Trophoblast cell (in vitro differentiated cells and primary cell): ENCODE results near the gene CLEC14A.

Experiments
- DNase-seq, 2 donors: peaks; one replicate each; pipeline ENCODE4 v3.0.0-alpha.2; 2016
- H2AFZ ChIP-seq: 2 replicates; pipeline ENCODE4 v1.6.1; 2013; ENCODE audit warnings: low read length, moderate library complexity, mild to moderate bottlenecking; ENCODE audit not compliant: insufficient read depth, poor library complexity
- H2AK5ac ChIP-seq: 2 replicates; pipeline ENCODE4 v1.6.1; 2013; ENCODE audit warnings: mild to moderate bottlenecking, low read length
- H2BK120ac ChIP-seq: 2 replicates; pipeline ENCODE4 v1.6.1; 2013; ENCODE audit warnings: low read length, mild to moderate bottlenecking, moderate library complexity; ENCODE audit not compliant: insufficient read depth, poor library complexity
- H2BK12ac ChIP-seq: 2 replicates; pipeline ENCODE4 v1.6.1; 2013; ENCODE audit warnings: mild to moderate bottlenecking, low read length, moderate library complexity
- H2BK5ac ChIP-seq: 2 replicates; pipeline ENCODE4 v1.6.1; 2013; ENCODE audit warnings: low read length, low read depth, moderate library complexity, mild to moderate bottlenecking; ENCODE audit not compliant: poor library complexity
- H3K14ac ChIP-seq: 2 replicates; pipeline ENCODE4 v1.6.1; 2013; ENCODE audit warnings: mild to moderate bottlenecking, low read length
- H3K18ac ChIP-seq: 2 replicates; pipeline ENCODE4 v1.6.1; 2013; ENCODE audit warnings: mild to moderate bottlenecking, low read length
- H3K23ac ChIP-seq: 2 replicates; pipeline ENCODE4 v1.6.1; 2013; ENCODE audit warnings: low read length
- H3K27ac ChIP-seq: 2 replicates; pipeline ENCODE4 v1.5.1; 2013; ENCODE audit warnings: low read depth, mild to moderate bottlenecking, inconsistent platforms, low read length, moderate library complexity
- H3K27me3 ChIP-seq: 2 replicates; pipeline ENCODE4 v1.6.1; 2013; ENCODE audit warnings: inconsistent platforms, mild to moderate bottlenecking, low read length, moderate library complexity; ENCODE audit not compliant: insufficient read depth
- H3K36me3 ChIP-seq, 2 experiments: 1 replicate in 1 of 2; 2 replicates in 1 of 2; pipeline ENCODE4 v1.6.1; 2013; ENCODE audit warnings: low read length in 2 of 2, mild to moderate bottlenecking in 2 of 2, moderate library complexity in 1 of 2; ENCODE audit not compliant: insufficient read depth in 2 of 2, control insufficient read depth in 1 of 2
- H3K4ac ChIP-seq: 2 replicates; pipeline ENCODE4 v1.6.1; 2013; ENCODE audit warnings: low read depth, mild to moderate bottlenecking, low read length, moderate library complexity
- H3K4me1 ChIP-seq, 2 experiments: 1 replicate in 1 of 2; 2 replicates in 1 of 2; pipeline ENCODE4 v1.6.1; 2013; ENCODE audit warnings: low read length in 2 of 2, mild to moderate bottlenecking in 2 of 2, moderate library complexity in 1 of 2; ENCODE audit not compliant: insufficient read depth in 2 of 2, control insufficient read depth in 1 of 2
- H3K4me2 ChIP-seq: 2 replicates; pipeline ENCODE4 v1.6.1; 2013; ENCODE audit warnings: inconsistent platforms, mild to moderate bottlenecking, low read length, moderate library complexity
- H3K4me3 ChIP-seq: 2 replicates; pipeline ENCODE4 v1.5.1; 2013; ENCODE audit warnings: mild to moderate bottlenecking, low read depth, low read length, inconsistent platforms
- H3K79me1 ChIP-seq: one replicate; pipeline ENCODE4 v1.6.1; 2013; ENCODE audit warnings: low read length
- H3K79me2 ChIP-seq: 2 replicates; pipeline ENCODE4 v1.6.1; 2013; ENCODE audit warnings: low read length, mild to moderate bottlenecking; ENCODE audit not compliant: control insufficient read depth, insufficient read depth, poor library complexity
- H3K9ac ChIP-seq: 2 replicates; pipeline ENCODE4 v1.6.1; 2013; ENCODE audit warnings: mild to moderate bottlenecking, low read length
- H3K9me3 ChIP-seq: 2 replicates; pipeline ENCODE4 v1.6.1; 2013; ENCODE audit warnings: low read depth, mild to moderate bottlenecking, control low read depth, inconsistent platforms, low read length; ENCODE audit not compliant: insufficient read depth
- H4K12ac ChIP-seq: 2 replicates; pipeline ENCODE4 v1.6.1; 2013; ENCODE audit warnings: low read depth, mild to moderate bottlenecking, low read length, moderate library complexity
- H4K8ac ChIP-seq: 2 replicates; pipeline ENCODE4 v1.6.1; 2013; ENCODE audit warnings: low read depth, mild to moderate bottlenecking, low read length, moderate library complexity
- H4K91ac ChIP-seq: one replicate; pipeline ENCODE4 v1.6.1; 2013; ENCODE audit warnings: low read depth, mild to moderate bottlenecking, low read length, moderate library complexity
- WGBS: extraction: QIAGEN DNeasy Blood & Tissue Kit; methylation state at CpG from one replicate; pipeline ENCODE4 v1.1.7; 2013; ENCODE audit warnings: missing lambda C conversion rate; ENCODE audit not compliant: insufficient read length, insufficient coverage; ENCODE audit errors: extremely low coverage; 5-methylcytosine and 5-hydroxymethylcytosine counted together

The CLEC14A gene

DNA sequence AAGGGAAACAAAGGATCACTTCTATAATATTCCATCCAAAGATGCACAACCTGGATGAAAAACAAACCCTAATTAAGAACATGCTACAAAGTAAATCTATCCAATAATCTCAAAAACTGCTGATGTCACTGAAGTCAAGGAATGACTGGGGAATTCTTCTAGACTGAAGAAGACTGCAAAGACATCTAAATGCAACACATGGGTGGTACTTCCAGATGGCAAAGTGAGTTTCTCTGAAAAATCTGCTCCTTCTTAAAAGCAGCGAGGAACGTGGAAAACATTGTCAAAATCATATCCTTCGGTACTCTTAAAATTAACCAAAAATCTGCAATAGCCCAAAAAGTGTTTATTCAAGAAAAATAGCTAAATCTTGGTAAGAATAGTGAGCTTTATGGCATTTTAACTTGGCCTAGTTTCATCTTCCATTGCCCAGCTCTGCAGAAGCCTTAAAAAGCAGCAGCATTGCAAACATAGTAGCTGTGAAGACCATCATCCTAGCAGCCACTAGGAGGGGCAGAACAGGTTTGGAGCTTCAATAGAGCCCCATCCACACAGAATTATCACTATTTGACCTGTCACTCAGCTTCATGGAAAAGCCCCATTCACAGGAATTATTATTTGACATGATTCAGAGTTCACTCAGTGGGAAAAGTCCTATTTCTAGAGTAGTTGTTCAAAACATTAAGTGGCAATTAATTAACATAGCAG lies 7.4 kb downstream of the CLEC14A start:
- Histone ChIP-seq H4K8ac (no peak overlapping the region), H3K4ac (no peak overlapping the region), H2BK120ac (no peak overlapping the region), H3K27ac (no peak overlapping the region), H3K4me1 (no peaks in the 10 kb centered on the region), H3K14ac (no peak overlapping the region), H4K91ac (no peak overlapping the region), H3K4me2 (no peak overlapping the region), H3K18ac (no peak overlapping the region), H3K36me3 (no peaks in the 10 kb centered on the region), H4K12ac (no peak overlapping the region), H3K9me3 (no peaks in the 10 kb centered on the region), H2AFZ (no peak overlapping the region), H3K79me2 (no peaks in the 10 kb centered on the region), H3K23ac (no peak overlapping the region), H2AK5ac (no peak overlapping the region), H3K4me3 (no peak overlapping the region), H3K79me1 (no peaks in the 10 kb centered on the region), H3K9ac (no peak overlapping the region), H3K27me3 (no peaks in the 10 kb centered on the region), H2BK5ac (no peak overlapping the region), H2BK12ac (no peak overlapping the region)
- no CpG with 5 or more reads among the region's 3 CpGs for WGBS
- no peak for DNase-seq

DNA sequence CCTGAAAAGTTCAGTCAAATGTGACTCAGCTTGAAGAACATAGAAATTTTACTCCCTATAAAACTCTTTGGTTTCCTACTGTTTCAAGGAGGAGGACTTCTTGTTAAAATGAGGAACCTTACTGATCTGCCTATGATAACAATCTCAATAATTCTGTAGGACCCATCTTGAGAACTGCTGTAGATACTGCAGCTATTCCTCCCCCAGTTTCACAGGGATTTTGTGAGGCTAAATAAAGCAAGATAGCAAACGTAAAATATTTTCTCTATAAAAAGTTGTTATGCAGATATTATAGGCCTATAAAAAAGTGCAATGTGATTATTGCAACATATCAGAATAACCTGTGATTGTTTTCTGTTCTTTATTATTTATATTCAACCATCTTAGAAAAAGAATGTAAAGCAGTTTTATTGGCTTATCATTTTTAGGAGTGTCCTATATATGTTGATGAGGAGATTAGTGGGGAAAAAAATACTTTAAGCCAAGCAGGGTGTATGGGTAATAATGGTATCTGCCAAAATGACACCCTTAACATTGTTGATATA lies 12.1 kb downstream of the CLEC14A start:
- Histone ChIP-seq H4K12ac (no peak overlapping the region), H3K23ac (no peak overlapping the region), H3K27me3 (no peaks in the 10 kb centered on the region), H3K4ac (no peak overlapping the region), H2BK120ac (no peak overlapping the region), H2BK12ac (no peak overlapping the region), H2BK5ac (no peak overlapping the region), H3K36me3 (no peaks in the 10 kb centered on the region), H2AFZ (no peak overlapping the region), H3K79me1 (no peaks in the 10 kb centered on the region), H2AK5ac (no peak overlapping the region), H4K91ac (no peak overlapping the region), H4K8ac (no peak overlapping the region), H3K27ac (no peak overlapping the region), H3K9ac (no peak overlapping the region), H3K4me1 (no peaks in the 10 kb centered on the region), H3K9me3 (no peaks in the 10 kb centered on the region), H3K18ac (no peak overlapping the region), H3K14ac (no peak overlapping the region), H3K4me3 (no peak overlapping the region), H3K4me2 (no peak overlapping the region), H3K79me2 (no peaks in the 10 kb centered on the region)
- WGBS, result no CpG with 5 or more reads among the region's 1 CpG
- DNase-seq, result no peak

- Histone ChIP-seq H2AK5ac (no peak overlapping the region), H3K36me3 (no peaks in the 10 kb centered on the region), H4K8ac (no peak overlapping the region), H3K79me1 (no peaks in the 10 kb centered on the region), H3K4me1 (no peaks in the 10 kb centered on the region), H2BK12ac (no peak overlapping the region), H3K27me3 (no peaks in the 10 kb centered on the region), H4K12ac (no peak overlapping the region), H4K91ac (no peak overlapping the region), H3K4me2 (no peak overlapping the region), H3K27ac (no peak overlapping the region), H2BK120ac (no peak overlapping the region), H2AFZ (no peak overlapping the region), H3K9ac (no peak overlapping the region), H3K18ac (no peak overlapping the region), H2BK5ac (no peak overlapping the region), H3K79me2 (no peaks in the 10 kb centered on the region), H3K23ac (no peak overlapping the region), H3K9me3 (no peaks in the 10 kb centered on the region), H3K4me3 (no peak overlapping the region), H3K4ac (no peak overlapping the region), H3K14ac (no peak overlapping the region)
- no peak for DNase-seq
Measured at GRCh38 chr14:38238878-38239277, 17.0 kb downstream of the CLEC14A start.

DNA sequence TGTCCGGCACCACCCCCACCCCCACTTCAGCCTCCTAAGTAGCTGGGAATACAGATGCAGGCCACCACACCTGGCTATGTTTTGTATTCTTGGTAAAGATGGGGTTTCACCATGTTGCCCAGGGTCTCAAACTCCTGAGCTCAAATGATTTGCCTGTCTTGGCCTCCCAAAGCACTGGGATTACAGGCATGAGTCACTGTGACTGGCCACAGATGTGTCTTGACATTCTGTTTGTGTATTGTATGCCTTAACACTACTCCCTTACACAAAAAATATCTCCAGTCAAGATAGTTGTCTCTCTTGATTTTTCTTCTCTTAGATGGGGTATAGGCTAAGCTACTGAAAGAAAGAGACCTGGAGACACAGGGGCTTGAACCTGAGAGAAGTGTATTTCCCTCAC lies 17.6 kb downstream of the CLEC14A start:
- no peaks in the 10 kb centered on the region for H3K79me1 ChIP-seq
- H3K27me3 ChIP-seq, result no peaks in the 10 kb centered on the region

More for the DNA sequence above, 17.6 kb downstream of the CLEC14A start:
- H3K9ac ChIP-seq, result no peak overlapping the region
- no peak overlapping the region for H4K8ac ChIP-seq
- H2AK5ac ChIP-seq, result no peak overlapping the region
- H2AFZ ChIP-seq, result no peak overlapping the region
- H3K18ac ChIP-seq, result no peak overlapping the region
- H4K91ac ChIP-seq, result no peak overlapping the region
- no peak overlapping the region for H2BK5ac ChIP-seq
- no peaks in the 10 kb centered on the region for H3K36me3 ChIP-seq
- no peak for DNase-seq
- H4K12ac ChIP-seq, result no peak overlapping the region
- WGBS, result no CpG with 5 or more reads among the region's 1 CpG
- H3K9me3 ChIP-seq, result no peaks in the 10 kb centered on the region
- no peaks in the 10 kb centered on the region for H3K79me2 ChIP-seq
- H3K4me1 ChIP-seq, result no peaks in the 10 kb centered on the region
- no peak overlapping the region for H3K27ac ChIP-seq
- H2BK120ac ChIP-seq, result no peak overlapping the region
- H3K4me3 ChIP-seq, result no peak overlapping the region
- no peak overlapping the region for H3K4me2 ChIP-seq
- H3K14ac ChIP-seq, result no peak overlapping the region
- H3K23ac ChIP-seq, result no peak overlapping the region
- no peak overlapping the region for H3K4ac ChIP-seq
- no peak overlapping the region for H2BK12ac ChIP-seq
